BE2C (cell line): ENCODE results near the gene CCDC12.

Source experiments
- DNase-seq: peaks from one replicate; pipeline ENCODE4 v3.0.0-alpha.2; 2020
- H3K27me3 ChIP-seq: fragments of 250-450 bp; sonication (Bioruptor Pico); 2 replicates; pipeline ENCODE4 v1.5.1; 2020; ENCODE audit warnings: mild to moderate bottlenecking
- H3K36me3 ChIP-seq: fragments of 250-450 bp; sonication (Bioruptor Pico); 2 replicates; pipeline ENCODE4 v1.5.1; 2020; ENCODE audit warnings: mild to moderate bottlenecking
- H3K4me1 ChIP-seq: fragments of 250-450 bp; sonication (Bioruptor Pico); 2 replicates; pipeline ENCODE4 v1.5.1; 2020
- H3K4me3 ChIP-seq: 2 replicates; pipeline ENCODE4 v1.5.1; 2011; ENCODE audit warnings: low read depth, low read length
- H3K9me3 ChIP-seq: fragments of 250-450 bp; sonication (Bioruptor Pico); 2 replicates; pipeline ENCODE4 v1.5.1; 2020
- CTCF ChIP-seq: IDR thresholded peaks from 2 replicates; pipeline ENCODE4 v1.5.1; 2012; ENCODE audit warnings: mild to moderate bottlenecking, low read depth, low read length

Gene CCDC12

GRCh38 chr3:46873521-46873920, 103.0 kb downstream of the CCDC12 start:
- no peak for TF ChIP-seq CTCF
- Histone ChIP-seq H3K4me3 (no peak overlapping the region), H3K36me3 (no peaks in the 10 kb centered on the region), H3K4me1 (no peaks in the 10 kb centered on the region), H3K27me3 (no peaks in the 10 kb centered on the region), H3K9me3 (no peaks in the 10 kb centered on the region)
- DNase-seq, result no peak
